Activated naive CD4-positive, alpha-beta T cell treated with Interleukin-2 at 50 U/mL for 16 hours (primary cell): Measurements from ENCODE around the gene HPCAL4.
A peak's percentile ranks its signal among the peaks of the same experiment; 100 is the strongest.

Source experiments
- DNase-seq: peaks from one replicate; pipeline ENCODE4 v3.0.0-alpha.2; 2020

Gene HPCAL4

GRCh38 chr1:39673215-39673614 is 18.0 kb downstream of the HPCAL4 start:
- no peak for DNase-seq

DNA sequence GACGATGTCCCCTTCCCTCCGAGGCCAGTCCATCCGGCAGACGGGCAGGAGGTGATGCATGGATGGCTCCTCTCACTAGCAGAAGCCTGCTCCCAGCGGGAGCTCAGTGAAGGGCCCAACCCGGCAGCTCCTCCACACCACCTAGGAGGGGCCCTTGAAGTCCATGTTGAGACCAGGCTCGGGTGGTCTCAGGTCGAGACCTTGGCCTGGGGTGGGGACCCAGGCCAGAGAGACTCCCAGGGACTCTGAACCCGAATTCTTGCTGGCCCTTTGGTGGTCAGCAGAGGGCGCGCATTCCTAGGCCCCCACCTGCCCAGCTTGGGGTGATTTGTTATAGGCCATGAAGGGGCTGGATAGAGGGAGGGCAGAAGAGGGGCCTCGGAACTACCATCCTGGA is 18.7 kb downstream of the HPCAL4 start:
- DNase-seq = peak; percentile 27

DNA sequence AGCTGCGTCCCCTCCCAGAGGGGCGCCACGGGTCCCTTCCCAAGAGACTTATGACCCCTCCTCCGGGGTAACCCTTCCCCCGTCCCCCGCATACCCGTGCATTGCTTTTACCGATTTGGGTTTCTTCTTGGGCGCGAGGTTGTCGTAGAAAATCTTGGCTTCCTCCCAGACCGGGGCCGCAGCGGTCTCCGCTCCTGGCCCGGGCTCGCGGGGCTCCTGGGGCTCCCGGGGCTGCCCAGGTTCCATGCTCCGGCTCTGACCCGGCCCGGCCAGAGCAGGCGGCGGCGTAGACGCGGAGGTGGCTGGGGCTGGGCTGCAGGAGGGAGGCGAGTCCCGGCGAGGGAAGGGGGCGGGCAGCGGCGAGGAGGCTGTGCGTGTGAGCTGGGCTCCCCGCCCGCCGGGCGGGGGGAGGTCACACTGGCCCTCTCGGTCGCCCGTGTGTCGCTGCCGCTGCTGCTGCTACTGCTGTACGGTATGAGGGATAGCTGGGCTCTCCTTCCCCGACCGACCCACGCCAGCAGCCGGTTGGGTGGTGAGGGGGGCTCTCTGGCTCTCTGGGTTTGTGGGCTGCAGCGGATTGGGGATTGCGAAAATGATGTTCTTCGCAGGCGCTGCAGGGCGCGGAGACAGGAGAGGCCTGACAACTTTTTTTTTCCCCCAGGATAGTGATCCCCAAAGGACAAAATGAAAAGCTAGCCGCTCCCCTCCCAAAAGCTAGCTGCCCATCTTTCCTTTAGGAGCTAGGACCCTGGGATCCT is 19.3 kb downstream of the HPCAL4 start, which contains the start of gene NT5C1A:
TSS of gene NT5C1A (minus strand) at position 315 of the 758 bp plus-strand sequence. CDS start at position 246, 69 bp downstream.
- peak; percentile 40 for DNase-seq

GRCh38 chr1:39671433-39671792 is 19.8 kb downstream of the HPCAL4 start:
- DNase-seq = no peak

GRCh38 chr1:39670689-39671088 is 20.5 kb downstream of the HPCAL4 start:
- DNase-seq = no peak

DNA sequence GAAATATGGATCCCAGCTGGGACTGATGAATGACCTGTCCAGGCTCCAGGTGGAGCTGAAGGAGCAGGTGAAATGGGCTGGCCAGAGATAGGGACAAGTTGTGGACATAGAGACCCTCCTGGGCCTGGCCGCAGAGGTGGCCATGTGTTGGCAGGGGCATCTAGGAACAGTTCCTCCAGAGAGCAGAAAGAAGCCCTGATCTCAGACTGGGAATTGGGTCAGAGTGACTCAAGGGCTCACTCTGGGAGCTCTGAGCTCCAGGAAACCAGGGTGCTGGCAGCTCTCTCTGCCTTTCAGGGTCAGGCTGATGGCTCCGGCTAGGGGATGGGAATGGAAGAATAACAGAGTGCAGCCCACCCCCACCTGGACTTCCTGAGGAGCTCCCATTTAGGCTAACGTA is 22.3 kb downstream of the HPCAL4 start:
- no peak for DNase-seq

DNA sequence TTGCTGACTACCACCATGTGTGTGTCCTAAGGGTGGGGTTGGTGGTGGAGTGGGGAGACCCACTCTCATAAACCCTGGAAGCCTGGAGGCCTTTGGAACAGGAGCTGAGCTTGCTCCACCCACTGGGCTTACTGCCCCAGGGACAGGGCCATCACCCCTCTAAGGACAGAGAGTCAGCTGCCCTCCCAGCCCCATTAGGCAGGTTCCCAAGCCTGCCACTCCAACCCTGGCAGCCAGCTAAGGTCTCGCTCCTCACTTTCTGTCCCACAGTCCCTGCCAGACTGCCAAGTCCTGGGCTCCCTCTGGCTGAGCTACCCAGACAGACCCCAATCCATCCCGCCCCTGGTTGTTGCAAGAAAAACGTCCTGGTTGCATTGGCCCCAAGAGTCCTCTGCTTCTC is 23.1 kb downstream of the HPCAL4 start:
- no peak for DNase-seq

DNA sequence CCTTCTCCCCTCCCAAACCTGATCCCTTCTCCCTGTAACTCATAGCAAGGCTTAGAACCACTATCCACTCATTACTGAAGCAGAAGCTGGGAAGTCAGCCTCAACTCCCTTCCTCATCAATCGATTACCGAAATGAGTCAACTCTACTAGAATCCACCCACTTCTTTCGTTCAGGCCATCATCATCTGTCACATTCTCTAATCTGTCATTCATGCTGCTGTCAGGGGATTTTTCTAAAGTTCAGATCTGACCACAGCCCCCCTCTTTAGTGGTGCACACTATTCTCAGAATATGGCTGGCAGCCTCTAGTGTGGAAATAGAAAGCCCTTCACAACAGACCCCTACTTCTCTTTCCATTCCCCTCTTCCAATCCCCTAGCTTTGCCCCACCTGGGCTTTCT is 24.5 kb downstream of the HPCAL4 start:
- peak; percentile 50 for DNase-seq

DNA sequence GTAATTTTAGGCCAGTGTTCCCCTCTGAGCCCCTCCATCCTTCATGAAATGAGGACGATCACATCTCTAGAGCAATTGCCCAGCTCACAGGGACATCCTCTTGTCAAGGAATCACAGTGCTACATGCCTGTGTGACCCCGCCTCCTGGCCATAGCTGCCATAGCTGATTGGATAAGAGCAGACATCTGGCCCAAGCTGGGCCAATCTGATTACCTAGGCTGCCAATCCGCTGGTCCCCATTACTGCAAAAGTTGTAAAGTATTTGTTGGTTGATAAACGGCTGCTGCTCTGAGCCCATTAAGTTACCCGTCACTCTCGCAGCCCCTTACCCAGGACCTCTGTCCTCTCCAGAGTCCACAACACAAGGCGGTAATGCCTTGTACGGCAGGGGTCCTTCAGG is 27.7 kb downstream of the HPCAL4 start:
- no peak for DNase-seq

DNA sequence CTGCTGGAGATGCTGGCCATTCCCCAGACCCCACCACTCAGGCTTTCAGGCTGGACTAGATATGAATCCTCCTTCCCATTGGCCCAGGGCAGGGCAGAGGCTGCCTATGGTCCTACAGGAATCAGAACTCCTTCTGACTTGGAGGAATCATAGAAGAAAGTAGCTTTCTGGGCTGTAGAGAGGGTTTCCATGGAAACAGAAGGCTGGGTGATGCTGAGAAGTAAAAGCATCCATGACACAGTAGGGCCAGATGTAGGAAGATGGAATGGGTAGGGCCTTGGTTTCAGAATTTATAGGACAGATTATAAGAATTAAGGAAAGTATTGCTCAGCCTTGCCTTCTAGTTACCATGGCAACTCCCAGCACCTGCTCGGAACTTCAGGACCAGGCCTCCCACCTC is 28.4 kb downstream of the HPCAL4 start:
- no peak for DNase-seq

DNA sequence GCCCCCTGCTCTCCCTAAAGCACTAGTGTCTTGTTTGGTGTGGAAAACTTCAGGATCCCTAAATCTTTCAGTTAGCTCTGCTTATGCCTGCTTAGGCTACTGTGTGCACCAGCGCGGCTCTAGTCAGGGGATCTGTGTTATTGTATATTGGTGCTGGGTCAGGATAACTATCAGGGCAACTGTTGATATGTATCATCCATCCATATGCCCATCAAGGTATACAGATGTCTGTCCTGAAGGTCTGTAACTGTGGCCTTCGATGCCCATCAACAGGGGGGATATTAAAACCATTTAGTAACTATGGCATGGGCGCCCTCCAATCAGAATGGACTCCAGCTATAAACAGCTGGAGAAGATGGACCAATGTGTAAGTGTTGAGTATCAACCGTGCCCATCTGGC is 31.7 kb downstream of the HPCAL4 start:
- no peak for DNase-seq

DNA sequence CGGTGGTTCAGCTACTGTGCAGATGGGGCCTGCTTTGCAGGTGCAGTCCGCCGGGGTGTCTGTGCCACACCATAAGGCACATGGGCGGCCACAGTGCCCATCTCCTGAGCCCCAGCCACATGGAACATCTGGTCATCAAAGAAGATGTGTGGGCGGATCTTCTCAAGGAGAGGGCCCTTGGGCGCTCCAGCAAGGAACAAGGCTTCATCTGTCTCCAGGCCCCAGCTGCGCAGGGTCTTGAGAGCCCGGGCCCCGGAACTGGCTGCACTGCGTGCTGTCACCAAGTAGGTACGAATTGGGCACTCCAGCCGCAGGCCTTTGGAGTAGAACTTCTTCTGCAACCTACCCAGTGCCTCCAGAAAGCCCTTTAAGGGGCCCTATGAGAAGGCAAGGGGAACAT is 32.1 kb downstream of the HPCAL4 start:
- no peak for DNase-seq

DNA sequence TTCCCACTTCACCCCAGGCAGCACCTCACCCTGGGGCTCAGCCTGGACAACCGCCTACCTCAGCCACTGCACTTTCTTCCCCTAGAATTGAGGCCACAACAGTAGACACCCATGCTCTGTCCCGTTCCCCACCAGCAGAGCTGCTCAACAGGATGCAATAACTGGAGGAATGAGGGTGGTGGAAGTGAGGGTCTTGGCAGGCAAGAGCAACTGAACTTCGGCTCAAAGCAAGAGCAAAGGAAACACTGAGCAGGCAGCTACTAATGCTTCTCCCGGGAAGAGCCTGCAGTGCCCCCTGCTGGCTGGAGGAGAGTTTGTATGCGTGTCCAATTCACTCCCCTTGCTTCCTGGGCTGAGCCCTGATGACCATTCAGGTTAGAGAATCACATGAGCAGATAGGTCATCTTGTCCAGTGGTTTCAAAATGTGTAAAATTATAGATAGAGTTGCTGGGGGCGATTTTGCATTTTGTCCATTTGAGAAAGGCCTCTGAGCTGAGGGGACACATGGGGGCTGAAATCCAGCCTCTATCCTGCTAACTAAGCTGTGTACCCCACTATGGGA is 33.2 kb downstream of the HPCAL4 start:
- peak; percentile 65 for DNase-seq

GRCh38 chr1:39657402-39657801 is 33.8 kb downstream of the HPCAL4 start:
- DNase-seq = no peak

GRCh38 chr1:39656391-39656790 is 34.8 kb downstream of the HPCAL4 start:
- DNase-seq = no peak

DNA sequence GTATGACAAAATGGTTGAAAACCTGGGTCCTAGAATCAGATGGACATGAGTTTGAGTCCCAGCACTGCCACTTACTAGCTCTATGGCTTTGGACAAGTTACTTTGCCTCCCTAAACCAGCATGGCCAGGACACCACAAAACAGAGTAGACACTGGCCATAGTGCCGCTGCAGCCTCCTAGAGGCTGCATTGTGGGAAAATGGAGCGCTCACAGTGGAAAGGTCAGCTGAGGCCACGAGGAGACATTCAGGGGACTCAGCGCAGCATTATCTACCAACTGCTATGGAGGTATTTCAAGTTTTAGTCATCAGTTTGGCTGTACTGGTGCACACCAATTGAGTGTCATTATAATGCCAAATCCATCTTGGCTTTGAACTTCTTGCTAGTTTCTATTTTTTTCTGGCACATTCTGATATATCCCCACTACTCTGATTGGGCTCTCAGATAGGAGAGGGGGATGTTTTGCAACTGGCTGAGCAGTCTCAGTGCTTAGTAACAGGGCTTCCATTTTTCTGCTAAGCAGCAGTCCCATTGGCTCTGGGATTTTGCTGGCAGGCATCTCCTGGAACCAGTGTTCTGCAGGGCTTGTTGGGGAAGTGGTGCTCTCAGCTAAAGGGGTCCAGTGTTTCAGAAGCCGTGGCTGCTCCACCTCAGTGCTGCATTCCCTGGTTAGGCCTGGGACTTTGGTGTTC is 35.5 kb downstream of the HPCAL4 start:
- DNase-seq = no peak

DNA sequence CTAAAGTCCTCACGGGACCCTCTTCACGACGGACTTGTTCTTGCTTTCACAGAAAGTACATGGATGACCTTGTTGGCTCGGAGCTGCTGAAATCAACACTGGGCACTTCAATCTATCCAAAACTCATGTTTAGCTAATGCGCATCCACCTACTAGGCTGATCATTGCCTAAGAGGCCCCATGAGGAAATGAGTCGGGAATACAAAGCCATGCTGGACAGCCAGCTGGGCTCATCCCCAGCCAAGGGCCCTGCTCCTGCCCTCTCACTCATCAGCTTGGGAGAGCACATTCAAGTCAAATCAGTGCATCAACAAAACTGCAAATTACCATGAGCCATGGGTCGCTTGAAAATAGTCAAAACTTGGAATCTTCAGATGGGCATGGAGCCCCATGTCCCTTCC is 36.9 kb downstream of the HPCAL4 start:
- DNase-seq = no peak

- DNase-seq = peak; percentile 77
These were observed 37.6 kb downstream of the HPCAL4 start for GRCh38 chr1:39653546-39654031.

DNA sequence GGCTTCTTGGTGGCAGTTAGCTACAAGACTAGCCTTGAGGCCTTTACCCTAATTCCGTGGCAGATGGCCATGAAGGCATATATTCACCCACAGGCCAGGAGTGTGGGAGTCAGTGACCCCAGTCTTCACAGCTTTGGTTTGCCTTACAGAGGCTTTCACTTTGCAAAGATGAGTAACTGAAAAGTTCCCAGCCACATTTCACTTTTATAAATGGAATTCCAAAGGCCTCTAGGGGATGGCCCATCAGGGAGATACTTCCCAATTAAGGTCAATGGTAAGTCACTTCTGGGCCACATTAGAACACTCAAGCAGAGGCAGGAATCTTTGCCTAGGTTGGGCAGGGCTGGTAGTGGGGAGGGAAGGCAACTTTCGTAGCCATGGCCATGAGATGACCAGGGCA is 38.7 kb downstream of the HPCAL4 start:
- no peak for DNase-seq

DNA sequence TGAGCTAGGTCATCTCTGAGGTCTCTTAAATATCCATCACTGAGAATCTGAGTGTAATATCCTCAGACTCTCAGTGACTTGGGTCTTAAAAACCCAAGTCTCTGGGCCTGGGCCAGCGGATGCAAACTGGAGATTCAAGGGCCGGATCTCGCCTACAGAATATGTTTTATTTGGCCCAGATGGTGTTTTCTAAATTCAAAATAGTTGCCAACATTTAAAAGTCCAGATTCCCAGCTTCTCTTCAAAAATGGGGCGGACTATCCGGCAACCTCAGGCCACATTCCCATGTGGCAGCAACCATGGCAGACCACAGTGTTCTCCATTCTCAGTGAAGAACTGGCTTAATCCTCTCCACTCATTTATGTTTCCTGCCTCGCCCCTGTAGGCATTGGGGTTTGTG is 39.1 kb downstream of the HPCAL4 start:
- no peak for DNase-seq

GRCh38 chr1:39650431-39650830 is 40.8 kb downstream of the HPCAL4 start:
- no peak for DNase-seq

DNA sequence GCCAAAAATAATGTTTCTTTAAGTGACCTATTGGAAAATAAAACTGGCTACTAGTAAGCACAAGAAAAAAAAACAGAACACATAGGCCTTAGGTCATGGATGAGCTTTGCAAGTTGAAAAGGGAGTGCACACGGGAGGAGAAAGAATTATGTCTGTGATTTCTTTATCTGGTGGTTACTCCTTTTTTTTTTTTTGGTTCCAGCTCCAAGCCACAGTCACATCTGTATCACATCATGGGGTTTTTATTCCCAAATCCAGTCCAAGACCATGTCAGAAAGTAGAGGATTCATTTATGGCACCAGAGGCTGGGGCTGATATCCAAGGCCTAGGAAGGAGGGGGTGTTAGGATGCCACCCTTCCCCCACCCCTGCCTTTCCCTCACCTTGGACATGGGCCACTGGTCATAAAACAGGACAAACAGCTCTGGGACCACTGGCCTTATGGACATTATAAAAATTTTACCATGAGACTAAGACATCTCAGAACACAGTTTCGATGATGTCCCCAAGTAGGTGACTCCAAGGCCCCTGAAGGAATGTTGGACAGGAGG is 41.5 kb downstream of the HPCAL4 start:
- no peak for DNase-seq

DNA sequence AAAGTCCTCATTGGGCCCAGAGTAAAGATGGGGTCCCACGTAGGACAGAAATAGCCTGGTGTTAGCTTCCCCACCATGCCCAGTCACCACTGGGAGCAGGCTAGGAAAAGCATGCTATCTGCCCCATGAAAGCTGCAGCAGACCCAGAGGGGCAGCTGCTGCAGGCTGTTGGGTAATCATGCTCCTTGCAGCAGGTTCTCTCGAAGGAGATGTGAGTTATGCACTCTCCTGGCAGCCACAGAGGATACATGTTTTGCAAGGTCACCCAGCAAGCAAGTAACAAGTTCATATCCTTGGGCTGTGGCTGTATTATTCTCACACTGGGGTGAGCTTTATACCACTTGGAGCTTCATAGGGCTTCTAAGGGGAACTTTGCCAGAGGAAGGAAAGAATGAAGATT is 42.7 kb downstream of the HPCAL4 start:
- DNase-seq = no peak

DNA sequence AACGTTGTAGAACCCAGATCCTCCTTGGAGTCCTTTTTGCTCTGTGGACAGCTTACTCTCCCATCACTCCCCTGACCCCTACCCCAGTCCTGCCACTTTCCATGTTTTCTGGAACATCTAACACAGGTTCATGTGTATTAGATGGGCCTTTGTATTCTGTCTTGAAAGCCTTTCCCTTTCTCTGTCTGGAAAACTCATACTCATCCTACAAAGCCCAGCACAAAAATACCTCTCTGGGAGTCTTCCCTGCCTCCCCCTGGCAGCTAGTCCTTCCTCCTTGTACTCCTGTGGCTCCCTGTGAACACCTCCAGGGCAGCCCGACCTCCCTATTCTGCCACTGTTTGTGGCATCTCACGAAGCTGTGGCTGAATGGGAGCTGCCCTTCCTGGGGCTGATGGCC is 44.0 kb downstream of the HPCAL4 start:
- no peak for DNase-seq
